Muscle of leg (tissue), 16 donors: ENCODE data around the gene MBTPS2. TPM values are rescaled to one million over a fixed set of nuclear protein-coding genes. Genes with fewer than 3 reads are reported as not detected.

ENCODE experiments used
- DNase-seq: peaks from one replicate; pipeline ENCODE4 v3.0.0; 2013
- H3K27ac ChIP-seq: one replicate; pipeline ENCODE4 v1.5.1; 2013; ENCODE audit warnings: mild to moderate bottlenecking, low read length, control low read depth
- H3K27me3 ChIP-seq: one replicate; pipeline ENCODE4 v1.6.1; 2013; ENCODE audit warnings: low read length; ENCODE audit not compliant: control insufficient read depth, insufficient read depth
- H3K36me3 ChIP-seq: one replicate; pipeline ENCODE4 v1.6.1; 2013; ENCODE audit warnings: low read length; ENCODE audit not compliant: control insufficient read depth, insufficient read depth
- H3K4me1 ChIP-seq: one replicate; pipeline ENCODE4 v1.6.1; 2013; ENCODE audit warnings: low read length; ENCODE audit not compliant: control insufficient read depth, insufficient read depth
- H3K4me3 ChIP-seq: one replicate; pipeline ENCODE4 v1.5.1; 2013; ENCODE audit warnings: low read length, control low read depth
- H3K9me3 ChIP-seq: replicated peaks from 2 replicates; pipeline ENCODE4 v1.6.1; 2013; ENCODE audit warnings: low read depth, low read length; ENCODE audit not compliant: control insufficient read depth
- WGBS: methylation state at CpG from one replicate; pipeline ENCODE4 v1.1.5; 2013; ENCODE audit warnings: missing lambda C conversion rate; ENCODE audit not compliant: insufficient coverage; 5-methylcytosine and 5-hydroxymethylcytosine counted together
- long read RNA-seq, 11 donors: transcript quantifications; one replicate each; lab custom pipeline, GENCODE V29; 2026
- polyA plus RNA-seq, 8 donors: library from polyadenylated mRNA; unstranded; fragments of 120-200 nt; gene quantifications; one replicate each; pipeline versions ENCODE4 v1.2.1 to v1.2.3, GENCODE V29; 2013; ENCODE audit warnings: inconsistent platforms in 1 of 8, low replicate concordance in 1 of 8; ENCODE audit not compliant: insufficient read length in 8 of 8, insufficient read depth in 1 of 8
- total RNA-seq: library from RNA; stranded (reverse); fragments of 120-200 nt; gene quantifications from one replicate; pipeline ENCODE4 v1.2.4, GENCODE V29; 2013

The MBTPS2 gene
- total RNA-seq, result 10.7 TPM
- polyA plus RNA-seq, result 10 to 100 TPM; 15.8 to 23.1 (median 21.5) TPM
- long read RNA-seq, donor 1, full-length matches to known transcripts, result 7 of 7 reads
- long read RNA-seq, donor 1, partial matches to known transcripts, result 0 of 7 reads
- long read RNA-seq, donor 1, other reads (novel, unspliced or antisense), result 0 of 7 reads
- long read RNA-seq, donor 2, result 0 reads
- long read RNA-seq, donor 3, full-length matches to known transcripts, result 12 of 19 reads
- long read RNA-seq, donor 3, partial matches to known transcripts, result 7 of 19 reads
- long read RNA-seq, donor 3, other reads (novel, unspliced or antisense), result 0 of 19 reads
- long read RNA-seq, donor 4, full-length matches to known transcripts, result 1 of 1 reads
- long read RNA-seq, donor 4, partial matches to known transcripts, result 0 of 1 reads
- long read RNA-seq, donor 4, other reads (novel, unspliced or antisense), result 0 of 1 reads
- long read RNA-seq, donor 5, full-length matches to known transcripts, result 27 of 83 reads
- long read RNA-seq, donor 5, partial matches to known transcripts, result 56 of 83 reads
- long read RNA-seq, donor 5, other reads (novel, unspliced or antisense), result 0 of 83 reads
- long read RNA-seq, donor 6, full-length matches to known transcripts, result 8 of 8 reads
- long read RNA-seq, donor 6, partial matches to known transcripts, result 0 of 8 reads
- long read RNA-seq, donor 6, other reads (novel, unspliced or antisense), result 0 of 8 reads
- long read RNA-seq, donor 7, full-length matches to known transcripts, result 9 of 9 reads
- long read RNA-seq, donor 7, partial matches to known transcripts, result 0 of 9 reads
- long read RNA-seq, donor 7, other reads (novel, unspliced or antisense), result 0 of 9 reads
- long read RNA-seq, donor 8, full-length matches to known transcripts, result 8 of 8 reads
- long read RNA-seq, donor 8, partial matches to known transcripts, result 0 of 8 reads
- long read RNA-seq, donor 8, other reads (novel, unspliced or antisense), result 0 of 8 reads
- long read RNA-seq, donor 9, full-length matches to known transcripts, result 3 of 3 reads
- long read RNA-seq, donor 9, partial matches to known transcripts, result 0 of 3 reads
- long read RNA-seq, donor 9, other reads (novel, unspliced or antisense), result 0 of 3 reads
- long read RNA-seq, donor 10, full-length matches to known transcripts, result 8 of 18 reads
- long read RNA-seq, donor 10, partial matches to known transcripts, result 10 of 18 reads
- long read RNA-seq, donor 10, other reads (novel, unspliced or antisense), result 0 of 18 reads
- long read RNA-seq, donor 11, full-length matches to known transcripts, result 4 of 10 reads
- long read RNA-seq, donor 11, partial matches to known transcripts, result 6 of 10 reads
- long read RNA-seq, donor 11, other reads (novel, unspliced or antisense), result 0 of 10 reads

- H3K27me3 ChIP-seq, result peaks cover 23% of the 10 kb centered on the region
- peak; percentile 95 for DNase-seq
- H3K4me3 ChIP-seq, result peak within 1 kb of the TSS; percentile 76
- no peaks in the 10 kb centered on the region for H3K9me3 ChIP-seq
- H3K36me3 ChIP-seq, result peaks cover 3% of the 10 kb centered on the region
- peak within 1 kb of the TSS; percentile 82 for H3K27ac ChIP-seq
- WGBS, result 25% methylated on average over 52 of the region's 61 CpGs
- H3K4me1 ChIP-seq, result peaks cover 3% of the 10 kb centered on the region
Observed at GRCh38 chrX:21839334-21840192, at the start of gene MBTPS2. Gene MBTPS2 (plus strand): TSS chrX:21839617. CDS start chrX:21839735, 118 bp downstream.

- Histone ChIP-seq H3K4me1 (peaks cover 12% of the 10 kb centered on the region), H3K36me3 (no peaks in the 10 kb centered on the region), H3K4me3 (no peak overlapping the region), H3K9me3 (no peaks in the 10 kb centered on the region), H3K27ac (no peak overlapping the region), H3K27me3 (peaks cover 12% of the 10 kb centered on the region)
- DNase-seq, result peak; percentile 22
- 93% methylated on average over 2 of the region's 6 CpGs for WGBS
Observed at GRCh38 chrX:21798677-21799219, 40.7 kb upstream of the MBTPS2 start.

- Histone ChIP-seq H3K27ac (no peak overlapping the region), H3K27me3 (peaks cover 12% of the 10 kb centered on the region), H3K4me3 (no peak overlapping the region), H3K4me1 (peaks cover 12% of the 10 kb centered on the region), H3K36me3 (no peaks in the 10 kb centered on the region), H3K9me3 (no peaks in the 10 kb centered on the region)
- 71% methylated on average over 4 of the region's 6 CpGs for WGBS
- DNase-seq, result no peak
Observed at GRCh38 chrX:21799767-21800166, 39.6 kb upstream of the MBTPS2 start.

- Histone ChIP-seq H3K27ac (no peak overlapping the region), H3K27me3 (peaks cover 12% of the 10 kb centered on the region), H3K9me3 (no peaks in the 10 kb centered on the region), H3K36me3 (no peaks in the 10 kb centered on the region), H3K4me1 (peaks cover 12% of the 10 kb centered on the region), H3K4me3 (no peak overlapping the region)
- no peak for DNase-seq
- no CpG with 5 or more reads among the region's 1 CpG for WGBS
Observed at GRCh38 chrX:21800344-21800770, 39.1 kb upstream of the MBTPS2 start.

- peaks cover 15% of the 10 kb centered on the region for H3K27me3 ChIP-seq
- H3K4me3 ChIP-seq, result no peak overlapping the region
- WGBS, result no CpG with 5 or more reads among the region's 7 CpGs
- no peak overlapping the region for H3K27ac ChIP-seq
- DNase-seq, result peak; percentile 25
- no peaks in the 10 kb centered on the region for H3K36me3 ChIP-seq
- peaks cover 12% of the 10 kb centered on the region for H3K4me1 ChIP-seq
- no peaks in the 10 kb centered on the region for H3K9me3 ChIP-seq
Observed at GRCh38 chrX:21802054-21802670, 37.3 kb upstream of the MBTPS2 start.

GRCh38 chrX:21802839-21803238, 36.6 kb upstream of the MBTPS2 start:
- Histone ChIP-seq H3K27ac (no peak overlapping the region), H3K27me3 (peaks cover 15% of the 10 kb centered on the region)

GRCh38 chrX:21806691-21807090, 32.7 kb upstream of the MBTPS2 start:
- Histone ChIP-seq H3K36me3 (no peaks in the 10 kb centered on the region), H3K4me3 (no peak overlapping the region), H3K9me3 (no peaks in the 10 kb centered on the region), H3K27ac (no peak overlapping the region), H3K4me1 (peaks cover 10% of the 10 kb centered on the region), H3K27me3 (peaks cover 11% of the 10 kb centered on the region)
- no peak for DNase-seq

More at GRCh38 chrX:21802839-21803238, 36.6 kb upstream of the MBTPS2 start:
- Histone ChIP-seq H3K4me3 (no peak overlapping the region), H3K4me1 (peaks cover 12% of the 10 kb centered on the region), H3K9me3 (no peaks in the 10 kb centered on the region), H3K36me3 (no peaks in the 10 kb centered on the region)
- DNase-seq, result peak; percentile 50

- H3K9me3 ChIP-seq, result no peaks in the 10 kb centered on the region
- 43% methylated on average over 1 of the region's 1 CpG for WGBS
- no peaks in the 10 kb centered on the region for H3K36me3 ChIP-seq
- H3K4me1 ChIP-seq, result no peaks in the 10 kb centered on the region
- peaks cover 10% of the 10 kb centered on the region for H3K27me3 ChIP-seq
- DNase-seq, result no peak
- no peak overlapping the region for H3K4me3 ChIP-seq
- no peak overlapping the region for H3K27ac ChIP-seq
Observed at GRCh38 chrX:21811832-21812231, 27.6 kb upstream of the MBTPS2 start.
